ENCODE results near the gene NALCN.

Gene NALCN

DNA sequence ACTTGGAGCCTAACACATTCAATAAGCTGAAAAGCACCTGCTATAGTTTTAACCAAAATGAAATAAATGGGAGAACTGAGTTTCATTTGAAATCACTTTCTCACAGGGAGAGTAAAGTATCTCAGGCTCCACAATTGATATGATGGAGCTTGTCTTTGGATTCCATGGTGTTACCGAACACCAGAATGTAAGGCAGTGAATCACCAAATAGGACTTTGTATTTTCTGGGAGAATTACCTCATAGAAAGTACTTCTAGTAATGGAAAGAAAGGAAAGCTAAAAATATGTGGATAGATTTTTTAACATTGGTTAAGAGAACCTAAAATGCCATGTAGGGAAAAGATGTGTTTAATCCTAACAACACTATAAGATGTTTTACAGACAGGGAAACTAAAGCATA lies 123.6 kb downstream of the NALCN start:
- Histone ChIP-seq H3K27ac (no peak overlapping the region), H3K4me3 (IDR thresholded peaks at IDR 0.05; ENCODE audit: insufficient read depth, low read depth, low read length) (no peak overlapping the region), H2AFZ (ENCODE audit: low read depth) (no peak overlapping the region), H3K4me2 (no peak overlapping the region), H3K36me3 (ENCODE audit: insufficient read depth) (no peaks in the 10 kb centered on the region), H3K9ac (no peak overlapping the region), H3K27me3 (ENCODE audit: insufficient read depth, low read depth) (no peaks in the 10 kb centered on the region), H4K20me1 (ENCODE audit: insufficient read depth) (no peaks in the 10 kb centered on the region), H3K4me1 (ENCODE audit: low read depth, poor library complexity, severe bottlenecking) (no peaks in the 10 kb centered on the region), H3K79me2 (ENCODE audit: insufficient read depth, low read depth) (no peaks in the 10 kb centered on the region)
- TF ChIP-seq, protein P1, sequence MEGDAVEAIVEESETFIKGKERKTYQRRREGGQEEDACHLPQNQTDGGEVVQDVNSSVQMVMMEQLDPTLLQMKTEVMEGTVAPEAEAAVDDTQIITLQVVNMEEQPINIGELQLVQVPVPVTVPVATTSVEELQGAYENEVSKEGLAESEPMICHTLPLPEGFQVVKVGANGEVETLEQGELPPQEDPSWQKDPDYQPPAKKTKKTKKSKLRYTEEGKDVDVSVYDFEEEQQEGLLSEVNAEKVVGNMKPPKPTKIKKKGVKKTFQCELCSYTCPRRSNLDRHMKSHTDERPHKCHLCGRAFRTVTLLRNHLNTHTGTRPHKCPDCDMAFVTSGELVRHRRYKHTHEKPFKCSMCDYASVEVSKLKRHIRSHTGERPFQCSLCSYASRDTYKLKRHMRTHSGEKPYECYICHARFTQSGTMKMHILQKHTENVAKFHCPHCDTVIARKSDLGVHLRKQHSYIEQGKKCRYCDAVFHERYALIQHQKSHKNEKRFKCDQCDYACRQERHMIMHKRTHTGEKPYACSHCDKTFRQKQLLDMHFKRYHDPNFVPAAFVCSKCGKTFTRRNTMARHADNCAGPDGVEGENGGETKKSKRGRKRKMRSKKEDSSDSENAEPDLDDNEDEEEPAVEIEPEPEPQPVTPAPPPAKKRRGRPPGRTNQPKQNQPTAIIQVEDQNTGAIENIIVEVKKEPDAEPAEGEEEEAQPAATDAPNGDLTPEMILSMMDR (conservative IDR thresholded peaks at IDR 0.05; ENCODE audit: low read depth, low read length), result no peak

DNA sequence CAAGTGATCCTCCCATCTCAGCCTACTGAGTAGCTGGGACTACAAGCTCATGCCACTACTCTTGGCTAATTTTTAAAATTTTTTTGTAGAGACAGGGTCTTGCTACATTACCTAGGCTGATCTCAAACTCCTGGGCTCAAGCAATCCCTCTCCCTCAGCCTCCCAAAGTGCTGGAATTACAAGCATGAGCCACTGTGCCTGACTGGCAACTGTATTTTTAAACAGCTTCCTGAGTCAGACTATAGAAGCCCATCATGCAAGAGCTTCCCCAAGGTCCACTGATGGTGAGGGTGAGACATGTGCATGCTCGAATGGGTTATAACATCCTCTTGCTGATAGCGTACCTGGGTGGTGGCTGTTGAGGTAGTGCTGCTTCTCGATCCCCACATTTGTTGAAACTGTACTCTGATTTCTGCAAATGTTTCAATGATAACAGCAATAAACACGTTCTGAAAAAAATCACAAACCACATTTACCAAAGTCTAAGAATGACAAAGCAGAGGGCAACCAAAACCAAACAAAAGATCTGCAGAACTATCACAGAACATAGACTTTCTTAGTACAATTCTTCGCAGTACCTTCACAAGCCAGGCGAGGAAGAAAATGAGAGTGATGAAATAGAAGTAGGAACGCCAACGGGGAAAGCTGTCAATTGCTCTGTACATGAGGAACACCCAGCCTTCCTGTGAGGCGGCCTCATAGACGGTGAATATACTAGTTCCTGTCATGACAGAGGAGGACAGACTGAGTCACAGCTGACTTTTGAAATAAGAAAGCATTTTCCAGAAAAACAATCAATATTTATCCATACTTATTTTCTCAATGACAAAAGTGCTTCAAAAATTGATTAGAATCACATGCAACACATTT lies 124.4 kb downstream of the NALCN start:
- Histone ChIP-seq H3K27me3 (ENCODE audit: insufficient read depth, low read depth) (no peaks in the 10 kb centered on the region), H3K4me2 (no peak overlapping the region), H3K27ac (no peak overlapping the region), H3K9ac (no peak overlapping the region), H3K36me3 (ENCODE audit: insufficient read depth) (no peaks in the 10 kb centered on the region), H4K20me1 (ENCODE audit: insufficient read depth) (no peaks in the 10 kb centered on the region), H3K4me1 (ENCODE audit: low read depth, poor library complexity, severe bottlenecking) (no peaks in the 10 kb centered on the region), H2AFZ (ENCODE audit: low read depth) (no peak overlapping the region), H3K79me2 (ENCODE audit: insufficient read depth, low read depth) (no peaks in the 10 kb centered on the region), H3K4me3 (IDR thresholded peaks at IDR 0.05; ENCODE audit: insufficient read depth, low read depth, low read length) (no peak overlapping the region)
- TF ChIP-seq, protein P1 (conservative IDR thresholded peaks at IDR 0.05; ENCODE audit: low read depth, low read length), result no peak

DNA sequence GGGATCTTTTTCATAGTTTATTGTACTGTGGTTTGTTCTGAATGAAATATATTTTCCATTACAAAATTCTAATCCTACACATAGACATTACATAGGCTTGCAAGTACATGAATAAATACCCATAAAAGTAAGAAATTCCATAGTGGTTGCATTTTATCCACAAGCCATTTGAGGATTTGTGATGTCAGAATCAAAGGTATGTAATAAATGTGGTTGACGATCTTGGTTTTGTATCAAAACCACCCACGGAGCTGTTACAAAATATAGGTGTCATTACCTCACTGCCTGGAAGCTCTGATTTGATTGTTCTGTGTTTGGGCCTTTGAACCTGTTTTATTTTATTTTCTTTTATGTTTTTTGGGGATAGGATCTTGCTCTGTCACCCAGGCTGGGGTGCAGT lies 125.1 kb downstream of the NALCN start:
- Histone ChIP-seq H3K9ac (no peak overlapping the region), H4K20me1 (ENCODE audit: insufficient read depth) (no peaks in the 10 kb centered on the region), H3K4me1 (ENCODE audit: low read depth, poor library complexity, severe bottlenecking) (no peaks in the 10 kb centered on the region), H2AFZ (ENCODE audit: low read depth) (no peak overlapping the region), H3K4me2 (no peak overlapping the region), H3K27ac (no peak overlapping the region), H3K4me3 (IDR thresholded peaks at IDR 0.05; ENCODE audit: insufficient read depth, low read depth, low read length) (no peak overlapping the region), H3K79me2 (ENCODE audit: insufficient read depth, low read depth) (no peaks in the 10 kb centered on the region), H3K27me3 (ENCODE audit: insufficient read depth, low read depth) (no peaks in the 10 kb centered on the region), H3K36me3 (ENCODE audit: insufficient read depth) (no peaks in the 10 kb centered on the region)
- TF ChIP-seq, protein P1 (conservative IDR thresholded peaks at IDR 0.05; ENCODE audit: low read depth, low read length), result no peak

DNA sequence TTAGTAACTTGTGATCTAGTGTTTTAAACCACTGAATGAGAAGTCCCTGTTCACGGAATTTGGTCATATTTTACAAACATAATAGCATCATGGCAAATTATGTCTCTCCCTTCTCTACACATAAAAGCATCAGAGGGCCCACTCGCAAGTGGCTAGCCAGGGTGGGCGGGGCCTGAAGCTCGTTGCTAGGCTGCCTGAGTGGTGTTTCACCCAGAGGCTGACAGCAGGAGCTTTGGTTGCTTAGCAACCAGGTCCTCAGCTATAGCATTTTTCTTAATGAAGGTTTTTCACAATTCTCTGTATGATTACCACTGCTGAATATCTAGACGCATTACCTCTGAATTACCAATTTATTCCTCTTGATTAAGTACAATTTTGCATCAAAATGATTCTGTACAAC lies 126.5 kb downstream of the NALCN start:
- TF ChIP-seq, protein P1 (conservative IDR thresholded peaks at IDR 0.05; ENCODE audit: low read depth, low read length), result no peak
- H3K4me2 ChIP-seq, result no peak overlapping the region
- H3K9ac ChIP-seq, result no peak overlapping the region
- H3K27me3 ChIP-seq (ENCODE audit: insufficient read depth, low read depth), result no peaks in the 10 kb centered on the region
- H2AFZ ChIP-seq (ENCODE audit: low read depth), result no peak overlapping the region
- no peaks in the 10 kb centered on the region for H3K36me3 ChIP-seq (ENCODE audit: insufficient read depth)
- H3K4me1 ChIP-seq (ENCODE audit: low read depth, poor library complexity, severe bottlenecking), result no peaks in the 10 kb centered on the region
- no peaks in the 10 kb centered on the region for H3K79me2 ChIP-seq (ENCODE audit: insufficient read depth, low read depth)
- H4K20me1 ChIP-seq (ENCODE audit: insufficient read depth), result no peaks in the 10 kb centered on the region
- no peak overlapping the region for H3K4me3 ChIP-seq (IDR thresholded peaks at IDR 0.05; ENCODE audit: insufficient read depth, low read depth, low read length)
- H3K27ac ChIP-seq, result no peak overlapping the region

All from KMS-11 (cell line).